K562 (cell line): Measurements from ENCODE around the gene POC1B. TPM values are rescaled to one million over a fixed set of nuclear protein-coding genes. Genes with fewer than 3 reads are reported as not detected.
A peak's percentile ranks its signal among the peaks of the same experiment; 100 is the strongest.

Experiments used
- CBX1 ChIP-seq: sonication (generic); IDR thresholded peaks from 2 replicates; pipeline ENCODE4 v1.6.1; 2016; ENCODE audit warnings: antibody characterized with exemption, low read depth, mild to moderate bottlenecking
- FOSL1 ChIP-seq: fragments of 200-800 bp; sonication (Bioruptor generic); conservative IDR thresholded peaks from 2 replicates; pipeline ENCODE4 v1.6.1; 2016; ENCODE audit warnings: missing genetic modification characterization, missing compliant biosample characterization
- HOXB6 ChIP-seq: fragments of 250-450 bp; sonication (Bioruptor Pico); IDR thresholded peaks from 2 replicates; pipeline ENCODE4 v1.5.1; 2022; ENCODE audit warnings: mild to moderate bottlenecking, borderline replicate concordance
- PHTF2 ChIP-seq: fragments of 250-450 bp; sonication (Bioruptor Pico); IDR thresholded peaks from 2 replicates; pipeline ENCODE4 v1.5.0; 2021; ENCODE audit warnings: mild to moderate bottlenecking
- SAFB2 ChIP-seq: fragments of 200-400 bp; formaldehyde crosslinking; IDR thresholded peaks from 2 replicates; pipeline ENCODE4 v1.6.1; 2018; ENCODE audit warnings: borderline replicate concordance, low read length, low read depth, moderate library complexity; ENCODE audit not compliant: severe bottlenecking
- SAP30 ChIP-seq: fragments of 200-600 bp; sonication (generic); IDR thresholded peaks from 2 replicates; pipeline ENCODE4 v1.6.1; 2012; ENCODE audit warnings: borderline replicate concordance, low read depth, mild to moderate bottlenecking, moderate library complexity, low read length, control low read depth, inconsistent platforms; ENCODE audit not compliant: insufficient read depth, poor library complexity, severe bottlenecking
- TCF15 ChIP-seq: fragments of 250-450 bp; sonication (Bioruptor Pico); IDR thresholded peaks from 2 replicates; pipeline ENCODE4 v1.8.0; 2022; ENCODE audit warnings: moderate library complexity, mild to moderate bottlenecking, inconsistent platforms
- TRIM28 ChIP-seq: fragments of 450-650 bp; IDR thresholded peaks from 2 replicates; pipeline ENCODE4 v1.6.1; 2017
- ZBTB33 ChIP-seq: sonication (generic); formaldehyde crosslinking; IDR thresholded peaks from 2 replicates; pipeline ENCODE4 v1.8.1; 2023; ENCODE audit warnings: mild to moderate bottlenecking, missing genetic modification reagents
- ZNF12 ChIP-seq: sonication (generic); formaldehyde crosslinking; IDR thresholded peaks from 2 replicates; pipeline ENCODE4 v1.4.0; 2020; ENCODE audit warnings: mild to moderate bottlenecking, missing genetic modification reagents
- ZNF174 ChIP-seq: fragments of 250-450 bp; sonication (Bioruptor Pico); IDR thresholded peaks from 2 replicates; pipeline ENCODE4 v1.4.0; 2020; ENCODE audit warnings: mild to moderate bottlenecking
- ZNF408 ChIP-seq: fragments of 250-450 bp; sonication (Bioruptor Pico); IDR thresholded peaks from 2 replicates; pipeline ENCODE4 v1.4.0; 2020; ENCODE audit warnings: low read depth, mild to moderate bottlenecking, moderate library complexity
- polyA plus RNA-seq, 8 experiments: library from polyadenylated mRNA; depleted of rRNA in 4 of 8; stranded (reverse) in 5 of 8; unstranded in 3 of 8; fragments of >200 nt; fragmentation: Nextera tagmentation in 2 of 8; fragmentation: Illumina TruSeq in 1 of 8; extraction: Ambion mirVana in 2 of 8; extraction: Trizol in 1 of 8; gene quantifications; 2 replicates each; pipeline versions ENCODE4 v1.2.1 to v1.2.3, GENCODE V29; 2011 to 2014; ENCODE audit warnings: inconsistent platforms in 1 of 8, missing spikeins in 1 of 8
- total RNA-seq, 7 experiments: library from RNA; depleted of rRNA in 6 of 7; stranded (reverse); fragments of >200 nt in 6 of 7; fragmentation: Illumina TruSeq in 2 of 7; extraction: Trizol in 2 of 7; gene quantifications; 2 replicates each; pipeline versions ENCODE4 v1.2.1 to v1.2.3, GENCODE V29; 2011 to 2021; ENCODE audit warnings: low replicate concordance in 1 of 7
- TF ChIP-seq, protein P1 (sequence below): sonication (generic); formaldehyde crosslinking; IDR thresholded peaks from 2 replicates; pipeline ENCODE4 v1.8.0; 2022; ENCODE audit warnings: missing genetic modification reagents, mild to moderate bottlenecking, borderline replicate concordance
- TF ChIP-seq, protein P2 (sequence below): sonication (generic); formaldehyde crosslinking; IDR thresholded peaks from 2 replicates; pipeline ENCODE4 v1.8.1; 2022; ENCODE audit warnings: missing genetic modification reagents

POC1B gene
- total and polyA plus RNA-seq, 9 of the 15 experiments (the other 6 are each of a cell fraction or from before 2014, with no cell fraction given), result 4.5 to 16.1 (median 10.4) TPM

DNA sequence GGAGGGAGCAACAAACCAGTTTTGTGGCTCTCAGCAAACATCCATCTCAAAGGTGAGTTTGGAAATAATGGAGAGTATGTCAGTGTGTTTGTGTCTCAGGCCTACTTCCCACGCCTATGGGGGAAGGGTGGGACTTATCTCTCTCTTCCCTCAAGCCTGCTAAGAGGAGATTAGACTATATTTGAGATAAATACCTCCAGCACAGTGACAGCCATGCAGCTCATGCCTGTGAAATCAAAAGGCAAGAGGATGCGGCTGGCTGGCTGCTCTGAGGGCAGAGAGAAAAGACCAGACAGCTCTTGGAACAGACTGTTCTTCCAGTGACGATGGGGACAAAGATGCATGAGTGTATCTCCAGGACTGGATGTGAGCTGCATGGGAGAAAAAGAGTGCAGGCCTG lies 14.7 kb upstream of the POC1B start (continued):
- TF ChIP-seq TCF15 (CRISPR knock-in tag), result no peak
- no peak for TF ChIP-seq ZNF174 (CRISPR knock-in tag)
- no peak for TF ChIP-seq CBX1
- TF ChIP-seq ZNF408, result no peak
- peak; percentile 65 for TF ChIP-seq FOSL1 (tag)
- TF ChIP-seq SAP30, result no peak
- no peak for TF ChIP-seq ZNF12
- no peak for TF ChIP-seq TRIM28
- no peak for TF ChIP-seq SAFB2
- TF ChIP-seq, protein P1, sequence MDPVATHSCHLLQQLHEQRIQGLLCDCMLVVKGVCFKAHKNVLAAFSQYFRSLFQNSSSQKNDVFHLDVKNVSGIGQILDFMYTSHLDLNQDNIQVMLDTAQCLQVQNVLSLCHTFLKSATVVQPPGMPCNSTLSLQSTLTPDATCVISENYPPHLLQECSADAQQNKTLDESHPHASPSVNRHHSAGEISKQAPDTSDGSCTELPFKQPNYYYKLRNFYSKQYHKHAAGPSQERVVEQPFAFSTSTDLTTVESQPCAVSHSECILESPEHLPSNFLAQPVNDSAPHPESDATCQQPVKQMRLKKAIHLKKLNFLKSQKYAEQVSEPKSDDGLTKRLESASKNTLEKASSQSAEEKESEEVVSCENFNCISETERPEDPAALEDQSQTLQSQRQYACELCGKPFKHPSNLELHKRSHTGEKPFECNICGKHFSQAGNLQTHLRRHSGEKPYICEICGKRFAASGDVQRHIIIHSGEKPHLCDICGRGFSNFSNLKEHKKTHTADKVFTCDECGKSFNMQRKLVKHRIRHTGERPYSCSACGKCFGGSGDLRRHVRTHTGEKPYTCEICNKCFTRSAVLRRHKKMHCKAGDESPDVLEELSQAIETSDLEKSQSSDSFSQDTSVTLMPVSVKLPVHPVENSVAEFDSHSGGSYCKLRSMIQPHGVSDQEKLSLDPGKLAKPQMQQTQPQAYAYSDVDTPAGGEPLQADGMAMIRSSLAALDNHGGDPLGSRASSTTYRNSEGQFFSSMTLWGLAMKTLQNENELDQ (CRISPR knock-in tag), result no peak
- TF ChIP-seq, protein P2, sequence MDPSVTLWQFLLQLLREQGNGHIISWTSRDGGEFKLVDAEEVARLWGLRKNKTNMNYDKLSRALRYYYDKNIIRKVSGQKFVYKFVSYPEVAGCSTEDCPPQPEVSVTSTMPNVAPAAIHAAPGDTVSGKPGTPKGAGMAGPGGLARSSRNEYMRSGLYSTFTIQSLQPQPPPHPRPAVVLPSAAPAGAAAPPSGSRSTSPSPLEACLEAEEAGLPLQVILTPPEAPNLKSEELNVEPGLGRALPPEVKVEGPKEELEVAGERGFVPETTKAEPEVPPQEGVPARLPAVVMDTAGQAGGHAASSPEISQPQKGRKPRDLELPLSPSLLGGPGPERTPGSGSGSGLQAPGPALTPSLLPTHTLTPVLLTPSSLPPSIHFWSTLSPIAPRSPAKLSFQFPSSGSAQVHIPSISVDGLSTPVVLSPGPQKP (CRISPR knock-in tag), result no peak
- TF ChIP-seq PHTF2 (CRISPR knock-in tag), result no peak
- no peak for TF ChIP-seq ZBTB33 (CRISPR knock-in tag)
- no peak for TF ChIP-seq HOXB6 (CRISPR knock-in tag)
